Measurements from ENCODE around the gene ZNF362. TPM values are rescaled to one million over a fixed set of nuclear protein-coding genes. Genes with fewer than 3 reads are reported as not detected.

The ZNF362 gene
- total and polyA plus RNA-seq, 2 experiments from 2014 or later = 22.5 to 55.0 TPM

- H3K9me3 ChIP-seq (ENCODE audit: low read depth) = no peaks in the 10 kb centered on the region
- peaks cover 14% of the 10 kb centered on the region for H3K36me3 ChIP-seq (replicated peaks; ENCODE audit: insufficient read depth, low read depth)
- no peak overlapping the region for H2AFZ ChIP-seq
- peaks cover 25% of the 10 kb centered on the region for H3K79me2 ChIP-seq
- H3K4me1 ChIP-seq (ENCODE audit: insufficient read depth) = no peaks in the 10 kb centered on the region
- 87% methylated on average over 9 of the region's 9 CpGs for WGBS (ENCODE audit: low lambda C conversion rate, missing lambda C conversion rate)
- no peaks in the 10 kb centered on the region for H3K9me2 ChIP-seq (replicated peaks; ENCODE audit: insufficient read depth)
- peak; percentile 46 for DNase-seq (ENCODE audit: low spot score)
- H4K20me1 ChIP-seq (ENCODE audit: insufficient read depth, poor library complexity, severe bottlenecking) = peaks cover 19% of the 10 kb centered on the region
- TF ChIP-seq, protein P1, sequence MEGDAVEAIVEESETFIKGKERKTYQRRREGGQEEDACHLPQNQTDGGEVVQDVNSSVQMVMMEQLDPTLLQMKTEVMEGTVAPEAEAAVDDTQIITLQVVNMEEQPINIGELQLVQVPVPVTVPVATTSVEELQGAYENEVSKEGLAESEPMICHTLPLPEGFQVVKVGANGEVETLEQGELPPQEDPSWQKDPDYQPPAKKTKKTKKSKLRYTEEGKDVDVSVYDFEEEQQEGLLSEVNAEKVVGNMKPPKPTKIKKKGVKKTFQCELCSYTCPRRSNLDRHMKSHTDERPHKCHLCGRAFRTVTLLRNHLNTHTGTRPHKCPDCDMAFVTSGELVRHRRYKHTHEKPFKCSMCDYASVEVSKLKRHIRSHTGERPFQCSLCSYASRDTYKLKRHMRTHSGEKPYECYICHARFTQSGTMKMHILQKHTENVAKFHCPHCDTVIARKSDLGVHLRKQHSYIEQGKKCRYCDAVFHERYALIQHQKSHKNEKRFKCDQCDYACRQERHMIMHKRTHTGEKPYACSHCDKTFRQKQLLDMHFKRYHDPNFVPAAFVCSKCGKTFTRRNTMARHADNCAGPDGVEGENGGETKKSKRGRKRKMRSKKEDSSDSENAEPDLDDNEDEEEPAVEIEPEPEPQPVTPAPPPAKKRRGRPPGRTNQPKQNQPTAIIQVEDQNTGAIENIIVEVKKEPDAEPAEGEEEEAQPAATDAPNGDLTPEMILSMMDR (IDR thresholded peaks at IDR 0.05; ENCODE audit: poor library complexity) = no peak
- TF ChIP-seq EZH2 (IDR thresholded peaks at IDR 0.05; ENCODE audit: borderline replicate concordance) = no peak
- no peak for TF ChIP-seq EZH2phosphoT487 (IDR thresholded peaks at IDR 0.05; ENCODE audit: low read depth, severe bottlenecking, unreplicated experiment)
- no peak overlapping the region for H3K27ac ChIP-seq
- H3K4me3 ChIP-seq = no peak overlapping the region
- no peak overlapping the region for H3K4me2 ChIP-seq
- H3K27me3 ChIP-seq = no peaks in the 10 kb centered on the region
These were observed 71.5 kb downstream of the ZNF362 start for GRCh38 chr1:33327587-33328325.

DNA sequence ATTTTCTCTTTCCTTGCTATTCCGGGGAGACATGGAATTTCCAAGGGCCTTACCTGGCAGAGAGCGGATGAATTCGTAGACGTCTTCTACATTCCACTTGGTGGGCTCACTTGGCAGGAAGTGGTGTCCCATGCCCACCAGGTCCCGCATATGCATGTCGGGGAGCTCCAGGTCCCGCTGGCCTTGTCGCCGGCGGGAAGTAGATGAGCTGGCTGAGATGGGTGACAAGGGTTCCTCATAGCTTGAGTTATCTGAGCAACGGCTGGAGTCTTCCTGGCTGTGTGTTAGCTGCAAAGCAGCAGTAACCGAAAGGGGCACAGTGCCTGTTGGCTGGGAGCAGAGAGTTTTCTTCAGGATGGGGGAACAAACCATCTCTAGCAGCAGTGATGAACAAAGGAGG, 72.5 kb downstream of the ZNF362 start:
- no peak for DNase-seq (ENCODE audit: low spot score)
- H3K9me3 ChIP-seq (ENCODE audit: low read depth) = no peaks in the 10 kb centered on the region
- H3K36me3 ChIP-seq (replicated peaks; ENCODE audit: insufficient read depth, low read depth) = peaks cover 14% of the 10 kb centered on the region
- no peaks in the 10 kb centered on the region for H3K9me2 ChIP-seq (replicated peaks; ENCODE audit: insufficient read depth)
- H3K27ac ChIP-seq = no peak overlapping the region
- peaks cover 36% of the 10 kb centered on the region for H3K79me2 ChIP-seq
- H3K27me3 ChIP-seq = no peaks in the 10 kb centered on the region
- 94% methylated on average over 12 of the region's 12 CpGs for WGBS (ENCODE audit: low lambda C conversion rate, missing lambda C conversion rate)
- no peak overlapping the region for H3K4me2 ChIP-seq
- H3K4me3 ChIP-seq = no peak overlapping the region
- no peak for TF ChIP-seq EZH2phosphoT487 (IDR thresholded peaks at IDR 0.05; ENCODE audit: low read depth, severe bottlenecking, unreplicated experiment)
- TF ChIP-seq, protein P1 (IDR thresholded peaks at IDR 0.05; ENCODE audit: poor library complexity) = no peak
- no peak for TF ChIP-seq EZH2 (IDR thresholded peaks at IDR 0.05; ENCODE audit: borderline replicate concordance)
- no peak overlapping the region for H2AFZ ChIP-seq
- no peaks in the 10 kb centered on the region for H3K4me1 ChIP-seq (ENCODE audit: insufficient read depth)
- peaks cover 29% of the 10 kb centered on the region for H4K20me1 ChIP-seq (ENCODE audit: insufficient read depth, poor library complexity, severe bottlenecking)

GRCh38 chr1:33329600-33330305, 73.5 kb downstream of the ZNF362 start:
- Histone ChIP-seq H3K27ac (no peak overlapping the region), H3K4me2 (no peak overlapping the region), H3K9me3 (ENCODE audit: low read depth) (no peaks in the 10 kb centered on the region), H3K9me2 (replicated peaks; ENCODE audit: insufficient read depth) (no peaks in the 10 kb centered on the region), H3K27me3 (no peaks in the 10 kb centered on the region), H3K79me2 (peaks cover 45% of the 10 kb centered on the region), H4K20me1 (ENCODE audit: insufficient read depth, poor library complexity, severe bottlenecking) (peaks cover 38% of the 10 kb centered on the region), H3K4me1 (ENCODE audit: insufficient read depth) (peaks cover 8% of the 10 kb centered on the region), H2AFZ (no peak overlapping the region), H3K36me3 (replicated peaks; ENCODE audit: insufficient read depth, low read depth) (peaks cover 10% of the 10 kb centered on the region), H3K4me3 (no peak overlapping the region)
- 93% methylated on average over 19 of the region's 19 CpGs for WGBS (ENCODE audit: low lambda C conversion rate, missing lambda C conversion rate)
- DNase-seq (ENCODE audit: low spot score) = no peak
- TF ChIP-seq EZH2phosphoT487 (IDR thresholded peaks at IDR 0.05; ENCODE audit: low read depth, severe bottlenecking, unreplicated experiment) (no peak), EZH2 (IDR thresholded peaks at IDR 0.05; ENCODE audit: borderline replicate concordance) (no peak)
- TF ChIP-seq, protein P1 (IDR thresholded peaks at IDR 0.05; ENCODE audit: poor library complexity) = no peak

Measured in hepatocyte (in vitro differentiated cells).